HG03196 (cell line): ENCODE data around the gene CKS1B.
A peak's percentile ranks its signal among the peaks of the same experiment; 100 is the strongest.

Experiments
- ATAC-seq: cut with Tn5 transposase; IDR thresholded peaks from one replicate; pipeline ENCODE4 v1.9.1; 2021; ENCODE audit not compliant: unreplicated experiment

CKS1B gene

GRCh38 chr1:155012026-155012546, 37.6 kb downstream of the CKS1B start:
- no peak for ATAC-seq

- ATAC-seq: no peak
These were observed 38.5 kb downstream of the CKS1B start for GRCh38 chr1:155012776-155013602.

DNA sequence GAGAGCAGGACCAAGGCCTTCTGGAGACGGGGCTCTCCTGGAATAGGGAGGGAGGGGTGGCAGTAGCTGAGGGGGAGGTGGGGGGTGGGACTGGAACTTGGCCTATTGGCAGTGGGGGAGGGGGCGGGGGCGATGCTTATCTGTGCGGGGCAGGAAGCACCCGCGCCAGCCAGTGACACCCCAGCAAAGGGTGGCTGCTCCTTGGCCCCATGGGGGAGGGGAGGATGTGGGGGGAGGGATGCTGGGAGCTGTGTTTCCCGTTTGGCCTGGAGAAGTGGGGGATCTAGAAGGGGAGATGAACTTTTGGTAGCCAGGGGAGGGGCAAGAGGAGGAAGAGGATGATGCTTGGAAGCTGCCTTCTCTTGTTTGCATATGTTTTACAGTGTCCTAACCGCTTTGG, 39.2 kb downstream of the CKS1B start:
- no peak for ATAC-seq

DNA sequence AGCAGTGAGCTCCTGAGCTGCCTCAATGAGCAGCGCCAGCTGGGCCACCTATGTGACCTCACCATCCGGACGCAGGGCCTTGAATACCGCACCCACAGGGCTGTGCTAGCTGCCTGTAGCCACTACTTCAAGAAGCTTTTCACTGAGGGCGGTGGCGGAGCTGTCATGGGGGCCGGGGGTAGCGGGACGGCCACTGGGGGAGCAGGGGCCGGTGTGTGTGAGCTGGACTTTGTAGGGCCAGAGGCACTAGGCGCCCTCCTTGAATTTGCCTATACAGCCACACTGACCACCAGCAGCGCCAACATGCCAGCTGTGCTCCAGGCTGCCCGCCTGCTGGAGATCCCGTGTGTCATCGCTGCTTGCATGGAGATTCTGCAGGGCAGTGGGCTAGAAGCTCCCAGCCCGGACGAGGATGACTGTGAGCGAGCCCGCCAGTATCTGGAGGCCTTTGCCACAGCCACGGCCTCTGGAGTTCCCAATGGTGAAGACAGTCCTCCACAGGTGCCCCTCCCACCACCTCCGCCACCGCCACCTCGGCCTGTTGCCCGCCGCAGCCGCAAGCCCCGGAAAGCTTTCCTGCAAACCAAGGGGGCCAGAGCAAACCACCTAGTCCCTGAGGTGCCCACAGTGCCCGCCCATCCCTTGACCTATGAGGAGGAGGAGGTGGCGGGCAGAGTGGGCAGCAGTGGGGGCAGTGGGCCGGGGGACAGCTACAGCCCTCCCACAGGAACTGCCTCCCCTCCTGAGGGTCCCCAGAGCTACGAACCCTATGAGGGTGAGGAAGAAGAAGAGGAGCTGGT, 40.4 kb downstream of the CKS1B start:
- no peak for ATAC-seq

- ATAC-seq: no peak
These were observed 41.2 kb downstream of the CKS1B start for GRCh38 chr1:155015527-155016230.

GRCh38 chr1:155016231-155016831, 41.9 kb downstream of the CKS1B start:
- no peak for ATAC-seq

DNA sequence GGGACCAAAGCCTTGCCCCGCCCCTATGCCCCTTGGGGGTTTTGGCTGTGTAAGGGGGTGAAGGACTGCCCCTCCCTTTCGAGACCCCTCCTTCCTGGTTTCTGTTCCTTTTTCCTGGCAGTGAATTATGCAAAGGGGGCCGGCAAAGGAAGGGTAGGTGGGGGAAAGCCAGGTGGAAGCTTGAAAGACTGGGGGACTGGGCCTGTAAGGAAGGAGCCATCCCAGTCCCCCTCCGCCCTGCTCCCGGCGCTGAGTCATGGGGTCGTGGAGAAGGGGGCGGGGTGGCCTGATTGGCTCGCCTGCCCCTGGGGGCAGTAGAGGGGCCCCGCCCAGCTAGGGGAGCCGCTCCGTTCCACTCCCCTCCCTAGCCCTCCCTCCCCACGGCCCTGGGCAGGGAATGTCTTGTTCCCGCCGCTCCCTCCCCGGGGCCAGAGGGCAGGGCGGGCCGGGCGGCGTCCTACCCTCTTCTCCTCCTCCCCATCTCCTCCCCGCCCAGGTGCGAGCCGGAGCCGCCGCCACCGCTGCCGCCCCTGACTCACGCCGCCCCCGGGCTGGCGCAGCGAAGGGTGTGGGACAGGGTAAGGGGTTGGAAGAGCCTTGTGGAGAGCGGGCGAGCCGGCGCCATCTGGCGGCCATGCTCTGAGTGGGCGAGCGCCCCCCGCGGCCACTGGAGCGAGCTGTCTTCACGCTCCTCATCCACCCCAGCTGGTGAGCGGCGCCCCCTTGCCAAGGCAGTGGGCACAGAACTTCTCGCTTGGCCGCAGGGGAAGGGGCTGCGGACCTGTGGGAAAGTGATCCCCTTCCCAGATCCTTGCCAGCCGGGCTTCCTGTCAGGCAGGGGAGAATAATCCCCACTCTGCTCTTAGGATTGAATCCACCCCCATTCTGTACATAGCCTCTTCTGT, 42.8 kb downstream of the CKS1B start:
- peak; percentile 63 for ATAC-seq

GRCh38 chr1:155017946-155018316, 43.5 kb downstream of the CKS1B start:
- ATAC-seq: no peak

GRCh38 chr1:155018617-155019348, 44.3 kb downstream of the CKS1B start:
- ATAC-seq: no peak

DNA sequence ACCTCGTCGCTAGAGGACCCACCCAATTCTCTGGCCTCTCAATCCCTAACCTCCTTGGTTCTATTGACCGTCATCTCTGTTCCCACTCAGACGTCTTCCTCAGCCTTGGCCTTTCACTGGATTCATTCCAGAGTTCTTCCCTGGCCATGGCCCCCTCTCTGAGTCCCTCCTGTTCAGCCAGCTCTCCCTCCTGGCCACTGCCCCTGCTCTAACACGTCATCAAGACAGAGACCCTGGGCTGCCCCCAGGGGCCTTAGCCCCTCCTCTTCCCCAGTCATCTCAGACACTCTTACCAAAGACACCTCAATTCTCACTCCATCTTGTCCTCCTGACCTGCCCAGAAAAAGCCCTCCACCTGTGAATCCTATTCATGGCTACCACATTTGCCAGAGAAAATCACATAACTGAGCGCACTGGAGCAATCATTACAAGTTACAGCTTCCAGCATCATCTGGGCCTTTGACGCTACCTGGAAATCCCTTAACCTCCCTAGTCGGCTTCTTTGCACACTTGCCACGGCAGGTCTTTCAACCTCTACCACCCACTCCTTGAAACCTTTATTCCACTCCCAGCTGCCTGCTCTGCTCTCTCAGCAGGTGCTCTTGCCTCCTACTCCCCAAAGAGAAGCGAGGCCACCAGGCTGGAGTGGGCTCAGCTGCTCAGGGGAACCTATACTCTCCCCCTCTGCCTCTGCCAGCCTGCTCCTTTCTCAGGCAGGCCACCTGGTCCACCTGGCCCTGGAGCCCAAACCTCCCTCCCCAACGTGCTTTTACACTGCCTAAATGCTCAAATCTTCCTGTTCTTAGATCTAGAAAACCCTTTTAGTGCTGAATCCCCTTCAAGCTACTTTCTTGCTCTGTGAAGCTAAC, 45.1 kb downstream of the CKS1B start:
- no peak for ATAC-seq

GRCh38 chr1:155022136-155022926, 47.9 kb downstream of the CKS1B start:
- ATAC-seq: no peak

DNA sequence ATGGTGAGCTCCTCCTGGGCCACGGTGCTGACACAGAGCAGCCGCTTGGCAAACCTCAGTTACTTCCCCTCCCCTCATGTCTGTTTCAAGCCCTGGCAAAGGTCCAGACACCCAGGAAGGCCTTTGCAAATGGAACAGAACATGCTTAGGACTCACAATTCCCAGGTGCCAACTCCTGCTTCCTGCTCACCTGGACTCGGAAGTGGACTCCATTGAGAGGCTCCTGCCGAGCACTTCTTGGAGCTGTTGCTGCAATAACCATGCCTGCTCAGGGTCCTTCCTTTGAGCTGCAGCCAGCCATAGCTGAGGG, 48.4 kb downstream of the CKS1B start:
- no peak for ATAC-seq

DNA sequence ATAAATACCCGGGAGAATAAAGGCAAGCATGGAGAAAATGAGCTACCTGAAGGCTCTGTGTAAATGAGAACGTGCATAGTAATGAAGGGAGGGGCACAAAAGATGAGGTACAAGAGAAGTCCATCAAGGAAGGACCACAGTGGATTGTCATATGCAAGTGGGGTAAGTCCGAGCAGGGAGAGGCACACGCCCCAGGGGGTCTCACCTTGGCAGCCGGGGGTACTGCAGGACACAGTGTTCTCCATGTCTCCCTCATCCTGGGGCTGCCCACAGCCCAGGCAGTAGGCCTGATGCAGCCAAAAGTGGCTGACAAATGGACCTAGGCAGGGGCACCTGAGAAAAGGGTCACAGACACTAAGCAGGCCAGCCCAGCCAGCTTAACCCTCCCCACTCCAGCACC, 49.1 kb downstream of the CKS1B start:
- ATAC-seq: no peak

DNA sequence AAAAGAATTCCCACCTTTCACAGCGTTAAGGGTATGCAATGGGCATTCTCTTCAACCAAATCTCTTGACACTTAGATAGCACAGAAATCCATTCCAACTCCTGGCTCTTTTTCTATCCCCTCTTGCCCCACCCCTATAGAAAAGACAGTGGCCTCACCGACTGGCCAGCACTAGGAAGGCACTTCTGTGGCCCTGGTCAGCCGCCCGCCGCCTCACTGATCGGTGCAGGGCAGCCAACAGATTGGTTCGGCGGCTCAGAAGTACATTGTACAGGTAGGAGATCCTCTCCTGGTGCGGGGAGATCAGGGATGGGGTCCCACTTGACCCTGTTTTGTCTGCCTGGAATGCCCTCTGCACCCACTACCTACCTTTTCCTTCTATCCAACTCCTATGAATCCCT, 49.8 kb downstream of the CKS1B start:
- ATAC-seq: no peak

GRCh38 chr1:155026154-155026553, 51.7 kb downstream of the CKS1B start:
- no peak for ATAC-seq

GRCh38 chr1:155026588-155026987, 52.1 kb downstream of the CKS1B start:
- ATAC-seq: no peak
